ENCODE data around the gene APC.
A peak's percentile ranks its signal among the peaks of the same experiment; 100 is the strongest.
"Not testable (repeated sequence)": the region's sequence is repeated elsewhere in the genome, so short reads cannot be mapped to it uniquely, and the experiment has no call there.

The APC gene

DNA sequence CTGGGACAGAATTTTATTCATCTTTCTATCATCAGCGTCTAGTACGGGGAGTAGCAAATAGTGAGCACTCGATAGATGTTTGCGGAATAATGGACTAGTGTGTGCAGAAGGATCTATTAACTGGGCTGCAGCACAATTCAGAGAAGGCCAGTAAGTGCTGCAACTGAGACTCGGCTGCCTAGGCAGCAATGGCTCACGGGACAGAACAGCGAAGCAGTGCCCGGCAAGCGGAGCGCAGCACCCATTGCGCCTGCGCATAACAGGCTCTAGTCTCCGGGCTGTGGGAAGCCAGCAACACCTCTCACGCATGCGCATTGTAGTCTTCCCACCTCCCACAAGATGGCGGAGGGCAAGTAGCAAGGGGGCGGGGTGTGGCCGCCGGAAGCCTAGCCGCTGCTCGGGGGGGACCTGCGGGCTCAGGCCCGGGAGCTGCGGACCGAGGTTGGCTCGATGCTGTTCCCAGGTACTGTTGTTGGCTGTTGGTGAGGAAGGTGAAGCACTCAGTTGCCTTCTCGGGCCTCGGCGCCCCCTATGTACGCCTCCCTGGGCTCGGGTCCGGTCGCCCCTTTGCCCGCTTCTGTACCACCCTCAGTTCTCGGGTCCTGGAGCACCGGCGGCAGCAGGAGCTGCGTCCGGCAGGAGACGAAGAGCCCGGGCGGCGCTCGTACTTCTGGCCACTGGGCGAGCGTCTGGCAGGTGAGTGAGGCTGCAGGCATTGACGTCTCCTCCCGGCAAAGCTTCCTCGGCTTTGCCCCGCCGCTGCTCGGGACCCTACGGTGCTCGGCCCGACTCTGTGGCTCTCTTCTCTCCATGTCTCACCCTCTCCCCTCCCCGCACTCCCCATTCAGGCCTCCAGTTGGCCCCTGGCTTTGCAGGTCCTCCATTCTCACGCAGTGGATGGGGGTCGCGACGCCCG is 30.2 kb upstream of the APC start:
- TF ChIP-seq, protein P1, sequence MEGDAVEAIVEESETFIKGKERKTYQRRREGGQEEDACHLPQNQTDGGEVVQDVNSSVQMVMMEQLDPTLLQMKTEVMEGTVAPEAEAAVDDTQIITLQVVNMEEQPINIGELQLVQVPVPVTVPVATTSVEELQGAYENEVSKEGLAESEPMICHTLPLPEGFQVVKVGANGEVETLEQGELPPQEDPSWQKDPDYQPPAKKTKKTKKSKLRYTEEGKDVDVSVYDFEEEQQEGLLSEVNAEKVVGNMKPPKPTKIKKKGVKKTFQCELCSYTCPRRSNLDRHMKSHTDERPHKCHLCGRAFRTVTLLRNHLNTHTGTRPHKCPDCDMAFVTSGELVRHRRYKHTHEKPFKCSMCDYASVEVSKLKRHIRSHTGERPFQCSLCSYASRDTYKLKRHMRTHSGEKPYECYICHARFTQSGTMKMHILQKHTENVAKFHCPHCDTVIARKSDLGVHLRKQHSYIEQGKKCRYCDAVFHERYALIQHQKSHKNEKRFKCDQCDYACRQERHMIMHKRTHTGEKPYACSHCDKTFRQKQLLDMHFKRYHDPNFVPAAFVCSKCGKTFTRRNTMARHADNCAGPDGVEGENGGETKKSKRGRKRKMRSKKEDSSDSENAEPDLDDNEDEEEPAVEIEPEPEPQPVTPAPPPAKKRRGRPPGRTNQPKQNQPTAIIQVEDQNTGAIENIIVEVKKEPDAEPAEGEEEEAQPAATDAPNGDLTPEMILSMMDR (conservative IDR thresholded peaks at IDR 0.05), result no peak
- TF ChIP-seq ZFX (IDR thresholded peaks at IDR 0.05), result peak; percentile 36; the same call in 1 of the 2 replicates
- H3K27ac ChIP-seq, result peak overlapping the region; percentile 89

GRCh38 chr5:112708103-112708622 is 29.5 kb upstream of the APC start:
- TF ChIP-seq ZFX (IDR thresholded peaks at IDR 0.05), result no peak
- TF ChIP-seq, protein P1 (conservative IDR thresholded peaks at IDR 0.05), result no peak
- peak overlapping the region; percentile 89 for H3K27ac ChIP-seq

DNA sequence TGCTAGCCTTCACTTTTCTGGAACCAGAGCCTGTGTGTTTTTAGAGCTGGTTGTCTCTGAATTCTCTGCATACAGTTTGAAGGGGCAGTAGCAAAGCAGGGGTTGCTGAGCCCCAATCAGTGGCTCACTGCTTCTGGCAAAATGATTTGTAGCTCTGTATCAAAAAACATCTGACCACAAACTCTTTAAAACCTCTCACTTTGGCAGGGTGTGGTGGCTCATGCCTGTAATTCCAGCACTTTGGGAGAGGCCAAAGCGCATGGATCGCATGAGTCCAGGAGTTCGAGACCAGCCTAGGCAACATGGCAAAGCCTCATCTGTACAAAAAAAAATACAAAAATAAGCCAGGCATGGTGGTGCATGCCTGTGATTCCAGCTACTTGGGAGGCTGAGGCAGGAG is 28.3 kb upstream of the APC start:
- no peak overlapping the region for H3K27ac ChIP-seq
- TF ChIP-seq ZFX (IDR thresholded peaks at IDR 0.05), result no peak
- TF ChIP-seq, protein P1 (conservative IDR thresholded peaks at IDR 0.05), result no peak

- TF ChIP-seq ZFX (IDR thresholded peaks at IDR 0.05), result no peak
- TF ChIP-seq, protein P1 (conservative IDR thresholded peaks at IDR 0.05), result no peak
- H3K27ac ChIP-seq, result no peak overlapping the region
Observed at GRCh38 chr5:112710896-112711295, 26.8 kb upstream of the APC start.

- TF ChIP-seq ZFX (IDR thresholded peaks at IDR 0.05), result no peak
- TF ChIP-seq, protein P1 (conservative IDR thresholded peaks at IDR 0.05), result no peak
- H3K27ac ChIP-seq, result no peak overlapping the region
Observed at GRCh38 chr5:112711436-112711835, 26.2 kb upstream of the APC start.

DNA sequence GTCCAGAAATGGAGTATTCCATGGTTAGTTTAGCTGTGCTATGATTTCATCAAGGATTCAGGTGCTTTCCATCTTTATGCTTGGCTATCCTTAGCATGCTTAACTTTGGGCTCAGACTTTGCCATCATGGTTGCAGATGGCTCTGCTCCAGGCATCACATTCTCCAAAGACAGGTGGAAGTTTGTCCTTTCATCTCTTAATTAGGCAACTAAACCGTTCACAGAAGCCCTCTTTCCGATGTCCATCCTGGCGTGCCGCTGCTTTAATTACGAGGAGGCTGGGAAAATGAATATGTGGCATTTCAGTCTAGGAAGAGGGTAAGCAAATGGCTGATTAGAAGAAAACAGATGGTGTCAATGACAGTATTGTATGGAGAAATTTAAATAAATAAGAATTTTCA is 24.5 kb upstream of the APC start:
- no peak for TF ChIP-seq ZFX (IDR thresholded peaks at IDR 0.05)
- TF ChIP-seq, protein P1 (conservative IDR thresholded peaks at IDR 0.05), result no peak

DNA sequence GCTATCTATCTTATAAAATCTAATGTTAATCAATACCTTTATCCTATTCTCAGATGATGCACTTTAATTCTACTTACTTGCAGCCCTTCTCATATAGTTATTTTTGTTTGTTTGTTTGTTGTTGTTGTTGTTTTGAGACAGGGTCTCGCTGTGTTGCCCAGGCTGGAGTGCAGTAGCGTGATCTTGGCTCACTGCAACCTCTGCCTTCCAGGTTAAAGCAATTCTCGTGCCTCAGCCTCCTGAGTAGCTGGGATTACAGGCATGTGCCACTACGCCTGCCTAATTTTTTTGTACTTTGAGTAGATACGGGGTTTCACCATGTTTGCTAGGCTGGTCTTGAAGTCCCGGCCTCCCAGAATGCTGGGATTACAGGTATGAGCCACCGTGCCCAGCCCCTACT is 20.8 kb upstream of the APC start:
- H3K27ac ChIP-seq, result not testable (repeated sequence)

More for the DNA sequence above, 24.5 kb upstream of the APC start:
- no peak overlapping the region for H3K27ac ChIP-seq
